OCI-LY3 (cell line): ENCODE results near the gene ESPNL.

Experiments used
- H2AFZ ChIP-seq: fragments of 200-600, 300-600 bp; shearing (Covaris generic); 2 replicates; pipeline ENCODE4 v1.6.0; 2014; ENCODE audit warnings: antibody characterized with exemption, low read depth, low read length
- H3K27ac ChIP-seq: fragments of 200-600, 300-600 bp; sonication (generic); 2 replicates; pipeline ENCODE4 v1.5.1; 2014; ENCODE audit warnings: mild to moderate bottlenecking, low read length, moderate library complexity, mixed read lengths
- H3K27me3 ChIP-seq: fragments of 200-600, 300-600 bp; sonication (generic); 2 replicates; pipeline ENCODE4 v1.6.1; 2014; ENCODE audit warnings: low read depth, low read length, mixed read lengths
- H3K36me3 ChIP-seq: fragments of 200-600, 300-600 bp; sonication (generic); replicated peaks from 2 replicates; pipeline ENCODE3; 2014; ENCODE audit warnings: low read depth, low read length, mixed read lengths
- H3K4me1 ChIP-seq: fragments of 300-600, 200-600 bp; sonication (generic); 2 replicates; pipeline ENCODE4 v1.6.1; 2014; ENCODE audit warnings: low read length, mixed read lengths
- H3K4me2 ChIP-seq: fragments of 200-600, 300-600 bp; sonication (generic); 2 replicates; pipeline ENCODE4 v1.6.1; 2014; ENCODE audit warnings: low read length, mixed read lengths
- H3K4me3 ChIP-seq: fragments of 300-600, 200-600 bp; sonication (generic); 2 replicates; pipeline ENCODE4 v1.5.1; 2014; ENCODE audit warnings: antibody characterized with exemption, mild to moderate bottlenecking, low read length, moderate library complexity
- H3K79me2 ChIP-seq: fragments of 300-600, 200-600 bp; shearing (Covaris generic); 2 replicates; pipeline ENCODE4 v1.6.1; 2014; ENCODE audit warnings: mild to moderate bottlenecking, low read length, mixed read lengths
- H3K9ac ChIP-seq: fragments of 300-600, 200-600 bp; shearing (Covaris generic); 2 replicates; pipeline ENCODE4 v1.6.0; 2014; ENCODE audit warnings: mild to moderate bottlenecking, low read length, moderate library complexity
- H3K9me3 ChIP-seq: fragments of 200-600, 300-600 bp; shearing (Covaris generic); 2 replicates; pipeline ENCODE4 v1.6.1; 2014; ENCODE audit warnings: low read length, mixed read lengths; ENCODE audit not compliant: insufficient read depth
- H4K20me1 ChIP-seq: fragments of 200-600, 300-600 bp; sonication (generic); 2 replicates; pipeline ENCODE4 v1.6.1; 2016; ENCODE audit warnings: low read length, mixed read lengths; ENCODE audit not compliant: insufficient read depth
- CTCF ChIP-seq: fragments of 200-600, 300-600 bp; sonication (generic); IDR thresholded peaks from 2 replicates; pipeline ENCODE4 v1.5.1; 2014; ENCODE audit warnings: antibody characterized with exemption, low read length, low read depth
- EZH2phosphoT487 ChIP-seq: fragments of 200-600 bp; shearing (Covaris generic); IDR thresholded peaks from 2 replicates; pipeline ENCODE4 v1.6.1; 2018; ENCODE audit warnings: antibody characterized with exemption, mixed run types, low read depth

ESPNL gene

GRCh38 chr2:238120463-238121298 lies 20.5 kb downstream of the ESPNL start:
- Histone ChIP-seq H2AFZ (no peak overlapping the region), H3K4me2 (peak overlapping the region; percentile 77; the same call in 1 of the 2 replicates), H4K20me1 (no peaks in the 10 kb centered on the region), H3K36me3 (no peaks in the 10 kb centered on the region), H3K79me2 (no peaks in the 10 kb centered on the region), H3K4me1 (peaks cover 12% of the 10 kb centered on the region), H3K27ac (no peak overlapping the region), H3K9me3 (no peaks in the 10 kb centered on the region), H3K9ac (no peak overlapping the region), H3K27me3 (no peaks in the 10 kb centered on the region), H3K4me3 (no peak overlapping the region)
- TF ChIP-seq CTCF (no peak), EZH2phosphoT487 (no peak)

GRCh38 chr2:238121511-238122286 lies 21.6 kb downstream of the ESPNL start:
- Histone ChIP-seq H4K20me1 (no peaks in the 10 kb centered on the region), H2AFZ (no peak overlapping the region), H3K27ac (no peak overlapping the region), H3K27me3 (no peaks in the 10 kb centered on the region), H3K4me1 (peaks cover 12% of the 10 kb centered on the region), H3K9ac (no peak overlapping the region), H3K4me2 (no peak overlapping the region), H3K79me2 (no peaks in the 10 kb centered on the region), H3K36me3 (no peaks in the 10 kb centered on the region), H3K4me3 (no peak overlapping the region), H3K9me3 (0 out of 2 replicates have a peak, but pooled peaks cover 4% of the 10 kb centered on the region)
- TF ChIP-seq CTCF (no peak), EZH2phosphoT487 (no peak)

GRCh38 chr2:238122287-238123217 lies 22.4 kb downstream of the ESPNL start:
- TF ChIP-seq EZH2phosphoT487 = no peak
- no peak for TF ChIP-seq CTCF

More at GRCh38 chr2:238122287-238123217, 22.4 kb downstream of the ESPNL start:
- H3K79me2 ChIP-seq = no peaks in the 10 kb centered on the region
- no peak overlapping the region for H3K4me2 ChIP-seq
- no peak overlapping the region for H3K9ac ChIP-seq
- no peaks in the 10 kb centered on the region for H3K36me3 ChIP-seq
- no peak overlapping the region for H3K27ac ChIP-seq
- no peak overlapping the region for H3K4me3 ChIP-seq
- H3K9me3 ChIP-seq = 0 out of 2 replicates have a peak, but pooled peaks cover 4% of the 10 kb centered on the region
- no peak overlapping the region for H2AFZ ChIP-seq
- no peaks in the 10 kb centered on the region for H3K27me3 ChIP-seq
- peaks cover 12% of the 10 kb centered on the region for H3K4me1 ChIP-seq
- no peaks in the 10 kb centered on the region for H4K20me1 ChIP-seq
